Measurements from ENCODE around the gene SCUBE2.
"Not testable (repeated sequence)": the region's sequence is repeated elsewhere in the genome, so short reads cannot be mapped to it uniquely, and the experiment has no call there.

SCUBE2 gene

DNA sequence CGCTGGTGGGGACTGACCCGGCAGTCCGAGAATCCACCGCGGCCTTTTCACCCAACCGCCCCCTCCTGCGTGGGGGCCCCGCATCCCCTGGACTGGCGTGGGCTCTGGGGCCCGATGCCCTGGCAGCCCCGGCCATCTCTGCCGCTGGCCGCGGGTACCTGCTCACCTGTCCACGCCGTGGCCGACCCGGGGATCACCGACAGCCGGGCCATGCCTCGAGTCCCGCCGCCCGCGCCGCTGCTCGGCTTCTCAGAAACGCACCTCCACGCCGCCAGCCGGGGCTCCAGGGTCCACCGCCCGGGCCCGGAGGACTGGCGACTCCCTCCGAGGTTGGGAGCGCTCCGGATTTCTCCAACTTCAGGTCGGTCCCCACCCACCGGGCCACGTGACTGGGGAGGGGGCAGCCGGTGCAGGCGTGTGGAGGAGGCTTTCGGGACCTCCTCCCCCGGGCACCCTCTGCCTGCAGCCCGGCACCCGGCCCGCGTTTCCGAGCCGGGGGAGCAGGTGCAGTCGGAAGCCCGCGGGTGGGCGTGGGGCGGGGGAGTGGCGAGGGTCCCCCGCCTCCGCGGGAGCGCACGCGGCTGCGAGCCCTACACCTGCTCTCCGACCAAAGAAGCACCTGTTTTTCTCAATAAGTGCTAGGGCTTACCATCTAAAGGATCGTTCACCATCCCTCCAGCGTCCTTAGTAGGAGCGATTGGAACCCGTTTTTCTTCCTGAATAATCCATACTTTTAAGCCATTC is 87.0 kb downstream of the SCUBE2 start:
- peak; percentile 86 for DNase-seq

DNA sequence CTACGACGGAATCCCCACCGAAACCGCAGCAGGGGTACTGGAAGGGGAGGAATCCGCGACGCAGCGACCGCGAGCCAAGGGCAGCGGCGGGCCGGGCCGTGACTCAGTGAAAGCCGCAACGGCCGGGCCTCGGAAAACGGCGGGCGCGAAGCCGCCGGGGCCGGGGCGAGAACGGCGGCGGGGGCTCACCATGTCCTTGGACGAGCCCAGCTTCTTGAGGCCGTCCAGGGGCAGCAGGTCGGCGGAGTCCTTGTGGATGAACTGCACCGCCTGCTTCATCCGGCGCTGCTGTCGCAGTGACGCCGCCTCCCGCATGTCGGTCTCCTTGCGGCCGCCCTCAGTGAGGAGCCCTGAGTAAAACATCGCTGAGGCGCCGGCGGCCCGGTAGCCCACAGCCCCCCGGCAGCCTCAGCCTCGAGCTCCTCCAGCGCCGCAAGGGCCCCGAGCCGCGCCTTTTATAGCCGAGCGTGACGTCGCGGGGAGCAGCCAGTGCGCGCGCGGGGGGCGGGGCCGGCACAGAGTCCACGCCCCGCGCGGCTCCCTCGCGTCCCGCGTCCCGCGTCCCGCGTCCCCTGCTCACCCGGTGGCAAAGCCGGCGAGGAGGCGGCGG is 87.7 kb downstream of the SCUBE2 start, which contains the start of gene NRIP3:
Gene NRIP3, minus strand, starts transcription at position 429 of the 610 bp plus-strand sequence. Its CDS starts 66 bp downstream, at position 363.
- peak; percentile 86 for DNase-seq

DNA sequence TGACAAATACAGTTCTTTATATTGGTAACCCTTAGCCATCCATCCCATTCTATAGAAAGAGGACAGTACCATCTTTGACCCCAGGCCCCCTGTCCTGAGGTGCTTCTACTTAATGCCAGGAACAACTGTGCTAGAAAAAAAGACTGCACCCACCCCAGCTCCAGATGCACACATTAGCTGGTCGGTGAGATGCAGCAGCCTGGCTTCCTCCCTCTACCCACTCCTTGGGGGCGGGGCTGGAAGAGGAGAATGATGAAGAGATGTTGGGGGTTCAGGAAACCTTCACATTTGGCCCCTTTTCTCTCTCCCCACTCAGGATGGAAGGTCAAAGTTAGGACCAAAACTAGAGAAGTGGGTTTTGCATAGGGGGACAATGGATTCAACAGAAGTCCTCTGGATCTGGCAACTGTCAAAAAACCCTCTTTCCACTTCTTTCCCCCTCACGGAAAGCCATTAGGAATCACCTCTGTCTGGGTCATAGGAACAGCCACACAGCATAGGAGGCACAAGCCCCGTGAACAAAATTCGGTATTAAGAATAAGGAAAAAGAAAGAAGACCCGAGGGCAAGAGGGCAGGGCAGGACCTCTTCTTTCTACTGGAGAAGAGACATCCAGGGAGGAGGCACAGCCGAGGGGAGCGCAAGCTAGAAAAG is 88.4 kb downstream of the SCUBE2 start:
- DNase-seq: peak; percentile 22

DNA sequence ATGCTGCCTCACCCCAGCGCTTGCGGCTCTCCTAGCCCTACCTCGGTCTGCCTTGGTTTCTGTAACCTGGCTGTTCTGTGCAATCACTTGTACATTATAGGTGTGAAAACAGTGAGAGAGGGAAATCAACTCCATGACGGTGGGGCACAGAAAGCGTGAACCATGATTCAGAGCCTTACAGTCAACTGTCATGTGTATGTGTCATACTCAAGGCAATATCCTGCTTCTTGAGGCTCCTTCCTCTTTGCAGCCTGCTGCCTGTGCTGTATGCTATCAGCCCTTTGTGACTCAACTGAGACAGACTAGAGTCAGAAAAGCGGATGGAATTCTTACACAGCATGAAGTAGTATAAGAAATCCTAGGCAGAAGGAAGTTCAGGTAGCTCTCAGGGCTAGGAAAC is 89.7 kb downstream of the SCUBE2 start:
- no peak for DNase-seq

DNA sequence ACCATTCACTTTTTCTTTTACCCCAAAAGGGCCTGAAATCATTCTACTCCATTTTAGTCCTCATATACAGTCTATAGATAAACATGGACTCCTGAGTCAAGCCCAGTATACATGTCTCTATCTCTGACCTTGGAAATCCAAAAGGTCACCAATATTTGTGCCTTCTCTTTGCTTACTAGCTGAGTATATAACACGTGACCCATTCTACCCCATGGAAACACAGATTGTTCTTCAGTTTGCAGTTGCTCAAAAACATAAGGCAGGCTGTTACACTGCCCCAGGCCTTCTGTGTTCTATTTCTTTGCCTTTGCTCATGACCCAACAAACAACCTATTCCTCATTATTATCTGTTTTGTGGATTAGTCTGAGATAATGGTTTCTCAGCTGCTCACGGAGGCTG is 93.4 kb downstream of the SCUBE2 start:
- no peak for DNase-seq

DNA sequence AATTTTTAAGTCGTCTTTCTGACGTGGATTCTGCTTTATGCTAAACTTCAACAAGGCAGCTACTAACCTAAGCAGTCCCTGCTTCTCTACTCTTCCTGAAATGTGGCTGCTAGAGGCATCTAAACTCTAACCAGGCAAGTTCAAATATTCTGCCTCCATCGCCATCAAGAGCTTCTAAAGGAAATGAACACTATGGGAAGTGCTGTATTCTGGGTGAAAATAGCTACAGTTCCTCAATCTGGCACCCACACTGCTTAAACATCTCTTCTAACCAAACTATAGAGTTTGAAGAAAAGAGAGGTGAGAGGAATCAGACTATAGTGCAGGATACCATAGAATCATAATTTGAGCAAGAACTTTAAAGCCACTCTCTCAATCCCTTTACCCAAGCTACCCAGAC is 93.9 kb downstream of the SCUBE2 start:
- no peak for DNase-seq

DNA sequence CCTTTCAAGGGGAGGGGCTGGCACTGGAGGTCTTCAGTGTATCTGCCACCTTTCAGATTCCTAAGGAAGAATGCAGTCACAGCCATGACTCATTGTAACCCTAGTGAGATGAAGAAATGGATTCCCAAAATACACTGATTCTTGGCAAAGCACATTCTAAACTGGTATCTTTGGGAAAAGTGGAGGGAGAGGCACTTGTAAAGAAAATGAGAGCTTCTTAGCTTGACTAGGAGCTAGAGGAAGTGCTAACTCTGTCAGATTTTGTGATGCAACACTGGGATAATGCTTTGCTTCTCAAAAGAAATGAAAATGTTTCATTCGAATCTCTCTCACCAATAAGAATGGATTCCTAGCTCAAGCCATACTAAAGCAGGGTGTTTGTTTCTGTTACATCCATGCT is 101.9 kb downstream of the SCUBE2 start:
- no peak for DNase-seq

DNA sequence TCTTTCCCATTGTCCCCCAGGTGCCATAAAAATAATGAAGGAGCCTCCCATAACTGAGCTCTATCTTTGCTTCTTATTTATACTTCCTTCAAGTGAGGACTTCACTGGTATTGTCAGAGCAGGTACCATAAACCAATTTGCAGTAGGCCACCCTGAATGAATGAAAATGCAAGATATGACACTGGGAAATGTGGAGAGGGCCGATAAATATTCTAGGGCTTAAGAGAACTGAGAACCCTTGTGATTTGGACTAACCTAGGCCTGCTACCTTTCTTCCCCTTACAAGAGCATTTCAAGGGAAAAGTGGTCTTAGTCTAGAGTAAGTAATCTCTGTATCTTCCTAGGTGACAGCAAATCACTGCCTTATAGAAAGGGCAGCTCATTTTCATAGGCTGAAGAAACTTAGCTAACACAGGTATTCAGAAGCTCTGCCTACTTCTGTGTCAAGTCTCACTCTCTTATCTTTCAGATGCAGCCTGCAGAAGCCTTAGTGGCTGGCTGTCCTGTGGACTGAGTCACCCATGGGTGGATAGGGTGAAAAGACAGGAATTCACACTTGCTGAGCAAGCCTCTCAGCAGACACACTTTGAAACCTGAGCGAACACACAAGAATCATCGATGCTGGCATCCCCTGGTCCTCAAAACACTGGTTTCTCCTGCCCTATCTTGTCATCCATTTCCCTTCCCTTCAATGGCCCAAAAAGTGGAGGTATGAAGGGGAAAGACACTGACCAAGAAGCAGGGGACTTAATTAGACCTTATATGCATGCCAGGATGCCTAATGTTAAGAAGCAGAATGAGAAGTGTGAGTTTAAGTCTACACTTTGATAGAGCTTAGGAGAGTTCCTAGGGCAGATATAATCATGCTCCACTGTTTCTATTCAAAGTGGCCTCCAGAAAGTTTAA is 102.8 kb downstream of the SCUBE2 start:
- no peak for DNase-seq

DNA sequence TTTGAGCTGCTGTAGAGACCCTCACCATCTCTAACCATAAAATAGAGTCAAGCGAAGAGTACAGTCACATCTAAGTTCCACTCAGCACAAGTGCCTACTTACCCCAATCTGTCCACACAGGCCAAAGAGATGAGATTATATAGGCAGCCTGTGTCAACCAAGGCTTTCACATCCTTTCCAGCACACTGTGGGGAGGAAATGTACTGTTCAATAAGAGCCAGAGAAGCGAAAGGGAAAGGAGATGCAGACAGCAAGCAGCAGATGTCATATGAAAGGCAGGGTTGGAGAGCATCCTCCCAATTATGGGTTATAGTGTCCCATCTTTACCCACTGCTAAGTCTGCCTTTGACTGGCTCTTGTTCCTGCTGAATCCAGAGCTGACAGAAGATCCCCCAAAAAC is 104.0 kb downstream of the SCUBE2 start:
- DNase-seq: no peak

DNA sequence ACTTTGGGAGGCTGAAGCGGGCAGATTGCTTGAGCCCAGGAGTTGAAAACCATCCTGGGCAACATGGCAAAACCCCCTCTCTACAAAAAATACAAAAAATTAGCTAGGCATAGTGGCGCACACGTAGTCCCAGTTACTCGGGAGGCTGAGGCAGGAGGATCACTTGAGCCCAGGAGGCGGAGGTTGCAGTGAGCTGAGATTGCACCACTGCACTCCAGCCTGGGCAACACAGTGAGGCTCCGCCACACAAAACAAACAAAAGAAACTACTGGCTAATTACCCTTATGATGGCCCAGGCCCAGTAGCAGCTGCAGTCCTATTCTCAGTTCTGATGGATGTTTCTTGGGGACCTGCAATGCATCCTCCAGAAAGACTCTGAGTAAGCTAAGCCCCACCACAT is 104.6 kb downstream of the SCUBE2 start:
- not testable (repeated sequence) for DNase-seq

DNA sequence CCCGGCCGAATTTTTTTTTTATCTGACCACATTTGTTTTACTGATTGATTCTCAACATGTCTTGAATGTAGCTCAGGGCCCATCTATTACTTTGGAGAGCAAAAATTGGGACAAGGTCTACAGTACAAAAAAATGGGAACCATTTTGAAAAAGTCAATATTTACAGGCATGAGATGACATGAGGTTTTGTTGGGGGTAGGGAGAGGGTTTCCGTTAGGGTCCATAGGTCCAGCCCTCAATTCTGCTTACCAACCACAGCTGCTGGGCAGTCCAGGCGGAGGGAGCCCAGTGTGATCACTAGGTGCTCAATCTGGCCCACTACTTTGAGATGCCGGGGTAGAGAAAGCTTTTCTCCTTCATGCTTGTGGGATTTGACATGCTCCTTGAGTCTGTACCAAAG is 105.9 kb downstream of the SCUBE2 start:
- DNase-seq: no peak

DNA sequence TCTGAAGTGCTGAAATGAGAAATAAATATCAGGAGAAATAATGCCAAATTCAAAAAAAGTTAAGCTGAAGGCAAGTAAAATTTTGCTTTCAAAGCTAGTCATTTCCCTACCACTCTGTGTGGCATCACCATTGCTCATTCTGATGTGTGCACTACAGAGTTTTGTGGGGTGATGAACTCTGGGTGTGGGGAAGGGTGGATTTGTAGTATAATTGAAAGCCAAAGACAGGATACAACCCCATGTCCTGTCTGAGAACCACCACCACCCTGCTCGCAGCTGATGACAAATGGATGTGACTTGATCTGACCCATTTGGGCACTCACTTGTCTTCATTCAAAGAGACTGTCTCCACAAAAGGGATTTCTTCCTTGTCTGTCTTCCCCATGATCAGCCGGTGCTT is 107.8 kb downstream of the SCUBE2 start:
- DNase-seq: no peak

DNA sequence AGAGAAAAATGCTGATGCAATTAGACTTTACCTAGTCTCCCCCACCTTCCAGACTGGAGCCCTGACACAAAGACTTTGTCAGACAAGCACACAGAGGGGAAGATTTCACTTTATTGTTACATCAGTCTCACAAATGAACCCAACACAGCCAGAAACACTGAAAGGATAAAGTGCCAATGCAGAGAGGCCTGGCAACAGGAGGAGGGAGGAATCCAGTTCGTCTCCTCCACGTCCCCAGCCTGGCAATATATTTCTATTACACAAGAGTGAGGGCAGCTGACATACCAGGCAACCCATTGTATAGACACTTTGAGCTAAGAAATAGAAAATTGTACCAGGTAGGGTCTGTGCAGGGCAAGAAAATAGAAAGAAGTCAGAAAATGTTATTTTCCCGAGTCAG is 110.9 kb downstream of the SCUBE2 start:
- no peak for DNase-seq

DNA sequence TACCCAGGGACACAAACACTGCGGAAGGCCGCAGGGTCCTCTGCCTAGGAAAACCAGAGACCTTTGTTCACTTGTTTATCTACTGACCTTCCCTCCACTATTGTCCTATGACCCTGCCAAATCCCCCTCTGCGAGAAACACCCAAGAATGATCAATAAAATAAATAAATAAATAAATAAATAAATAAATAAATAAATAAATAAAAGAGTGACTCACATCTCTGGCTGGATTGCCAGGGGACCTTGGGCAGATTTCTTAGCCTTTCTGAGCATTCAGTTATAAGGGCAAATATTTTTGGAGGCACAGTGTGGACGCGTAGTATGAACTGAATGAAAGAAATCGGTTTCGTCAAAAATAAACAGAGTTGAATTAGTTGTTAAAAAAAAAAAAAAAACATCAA is 112.0 kb downstream of the SCUBE2 start:
- not testable (repeated sequence) for DNase-seq

DNA sequence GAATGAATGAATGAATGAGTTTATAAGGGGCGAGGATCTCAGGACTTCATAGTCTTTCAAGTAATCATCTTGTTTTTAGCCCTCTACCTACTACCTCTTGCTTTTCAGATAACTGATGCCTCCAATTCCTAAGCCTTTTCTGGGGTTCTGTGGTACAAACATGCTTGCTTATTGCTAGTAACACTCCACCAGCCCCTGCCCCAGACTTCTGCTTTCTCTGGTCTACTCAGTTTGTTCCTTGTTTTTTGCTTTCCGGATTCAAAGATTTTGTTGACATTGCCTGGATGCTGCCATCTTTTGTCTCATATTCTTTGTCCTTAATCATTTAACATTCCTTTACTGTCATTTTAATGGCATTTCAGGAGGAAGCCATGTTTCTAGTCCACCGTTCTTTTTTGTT is 118.3 kb downstream of the SCUBE2 start:
- DNase-seq: no peak

DNA sequence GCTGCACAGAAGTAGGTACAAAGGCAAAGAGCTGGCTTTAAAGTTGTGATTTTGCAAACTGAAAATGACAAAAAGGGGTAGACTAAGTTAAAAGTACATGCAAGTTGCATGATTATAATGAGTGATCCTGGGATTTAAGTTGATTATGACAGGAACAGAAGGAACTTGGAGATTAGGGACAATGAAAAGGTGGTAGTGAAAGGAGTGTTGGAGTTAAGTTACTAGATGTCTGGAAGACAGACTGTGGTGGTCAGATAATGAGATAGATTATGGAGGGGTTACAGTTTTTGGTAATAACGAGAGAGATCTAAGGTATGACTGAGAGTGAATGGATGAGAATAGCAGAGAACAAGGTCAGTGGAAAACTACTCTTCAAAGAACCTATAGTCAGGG is 119.5 kb downstream of the SCUBE2 start:
- no peak for DNase-seq

DNA sequence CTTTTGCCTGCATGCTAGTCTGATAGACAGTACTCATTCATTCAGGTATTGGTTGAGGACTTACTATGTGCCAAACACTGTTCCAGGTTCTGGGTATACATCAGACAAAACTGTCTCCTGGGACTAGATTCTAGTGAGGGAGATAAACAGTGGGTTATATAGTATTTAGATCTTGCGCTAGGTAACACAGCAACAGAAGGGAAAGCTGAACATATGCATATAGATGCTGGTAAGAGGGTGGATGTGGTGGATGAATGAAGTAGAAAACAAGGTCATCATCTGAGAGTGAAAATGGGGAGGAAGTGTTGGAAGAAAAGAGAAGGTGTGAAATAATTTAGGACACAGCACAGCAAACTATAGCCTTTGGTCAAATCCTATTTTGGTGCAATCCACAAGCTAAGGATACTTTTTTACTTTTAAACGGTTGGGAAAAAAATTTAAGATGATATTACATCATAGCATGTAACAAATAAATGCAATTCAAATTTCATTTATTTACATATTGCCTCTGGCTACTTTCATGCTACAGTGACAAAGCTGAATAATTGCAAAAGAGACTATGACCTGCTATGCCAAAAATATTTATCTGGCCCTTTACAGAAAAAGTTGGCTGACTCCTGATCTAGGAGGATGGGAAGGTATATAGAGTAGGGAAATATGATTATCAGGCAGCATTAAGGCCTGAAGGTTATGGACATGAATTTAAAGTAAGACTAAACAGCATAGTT is 120.0 kb downstream of the SCUBE2 start:
- DNase-seq: no peak
